ENCODE data around the gene BICC1.
"Not testable (repeated sequence)": the region's sequence is repeated elsewhere in the genome, so short reads cannot be mapped to it uniquely, and the experiment has no call there.

The BICC1 gene

DNA sequence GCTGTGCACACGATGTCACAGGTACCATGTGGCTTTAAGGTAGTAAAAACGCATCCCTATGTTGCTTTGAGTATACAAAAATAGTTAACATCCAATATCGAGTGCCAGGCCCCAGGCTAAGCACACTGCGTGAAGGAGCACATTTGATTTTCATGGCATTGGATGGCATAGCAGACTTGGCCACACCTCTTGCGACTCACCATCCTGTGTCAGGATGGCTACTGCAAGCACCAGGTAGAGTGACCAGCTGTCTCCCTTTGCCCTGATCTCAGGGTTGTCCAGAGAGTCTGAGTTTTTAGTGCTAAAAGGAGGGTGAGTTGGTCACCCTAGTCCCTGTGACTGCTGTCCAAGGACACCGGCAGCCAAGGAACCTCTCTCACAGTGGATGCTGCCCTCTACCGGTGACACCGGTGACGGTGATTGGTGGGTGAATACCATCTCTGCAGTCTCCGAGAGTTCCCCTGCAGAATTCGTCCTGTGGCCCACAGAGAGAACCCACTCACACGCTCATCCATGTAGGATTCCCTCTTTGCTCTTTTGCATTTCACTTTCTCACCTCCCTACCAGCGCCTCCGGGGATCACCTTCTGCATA, 76.1 kb downstream of the BICC1 start:
- Histone ChIP-seq H3K36me3 (ENCODE audit: control insufficient read depth, insufficient read depth, low read length) (no peaks in the 10 kb centered on the region), H3K4me1 (ENCODE audit: control insufficient read depth, insufficient read depth, low read length, poor library complexity, severe bottlenecking) (no peaks in the 10 kb centered on the region), H3K27me3 (replicated peaks; ENCODE audit: control insufficient read depth, insufficient read depth, low read length, poor library complexity, severe bottlenecking) (no peaks in the 10 kb centered on the region), H3K9me3 (ENCODE audit: control insufficient read depth, low read length) (no peaks in the 10 kb centered on the region), H3K4me3 (ENCODE audit: insufficient read depth, low read depth, low read length, poor library complexity, severe bottlenecking) (no peak overlapping the region), H3K27ac (ENCODE audit: insufficient read depth, low read length, poor library complexity, severe bottlenecking) (no peak overlapping the region)
- no peak for DNase-seq

GRCh38 chr10:58590152-58590840, 77.6 kb downstream of the BICC1 start:
- DNase-seq: no peak
- Histone ChIP-seq H3K27me3 (replicated peaks; ENCODE audit: control insufficient read depth, insufficient read depth, low read length, poor library complexity, severe bottlenecking) (no peaks in the 10 kb centered on the region), H3K4me3 (ENCODE audit: insufficient read depth, low read depth, low read length, poor library complexity, severe bottlenecking) (no peak overlapping the region), H3K9me3 (ENCODE audit: control insufficient read depth, low read length) (no peaks in the 10 kb centered on the region), H3K27ac (ENCODE audit: insufficient read depth, low read length, poor library complexity, severe bottlenecking) (no peak overlapping the region), H3K36me3 (ENCODE audit: control insufficient read depth, insufficient read depth, low read length) (no peaks in the 10 kb centered on the region), H3K4me1 (ENCODE audit: control insufficient read depth, insufficient read depth, low read length, poor library complexity, severe bottlenecking) (no peaks in the 10 kb centered on the region)

DNA sequence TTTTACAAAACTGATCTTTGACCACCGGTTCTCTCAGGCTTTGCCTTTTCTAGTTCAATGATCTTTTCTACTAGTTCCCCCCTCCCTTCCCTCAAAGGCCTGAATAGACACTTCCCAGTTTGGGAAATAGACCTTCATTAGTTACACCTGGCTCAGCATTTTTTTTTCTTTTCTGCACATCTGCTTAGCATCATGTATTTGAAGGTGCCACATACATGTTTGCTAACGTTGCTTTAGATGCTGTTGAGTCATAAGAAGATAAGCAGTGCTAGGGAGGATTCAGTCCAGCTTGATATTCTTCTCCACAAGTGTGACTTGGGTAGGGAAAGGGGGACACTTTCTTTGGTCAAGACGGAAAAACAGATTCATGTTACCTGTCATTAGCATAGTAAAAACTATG, 78.3 kb downstream of the BICC1 start:
- Histone ChIP-seq H3K27me3 (replicated peaks; ENCODE audit: control insufficient read depth, insufficient read depth, low read length, poor library complexity, severe bottlenecking) (no peaks in the 10 kb centered on the region), H3K27ac (ENCODE audit: insufficient read depth, low read length, poor library complexity, severe bottlenecking) (no peak overlapping the region), H3K4me3 (ENCODE audit: insufficient read depth, low read depth, low read length, poor library complexity, severe bottlenecking) (no peak overlapping the region), H3K36me3 (ENCODE audit: control insufficient read depth, insufficient read depth, low read length) (no peaks in the 10 kb centered on the region), H3K9me3 (ENCODE audit: control insufficient read depth, low read length) (no peaks in the 10 kb centered on the region), H3K4me1 (ENCODE audit: control insufficient read depth, insufficient read depth, low read length, poor library complexity, severe bottlenecking) (no peaks in the 10 kb centered on the region)
- DNase-seq: no peak

DNA sequence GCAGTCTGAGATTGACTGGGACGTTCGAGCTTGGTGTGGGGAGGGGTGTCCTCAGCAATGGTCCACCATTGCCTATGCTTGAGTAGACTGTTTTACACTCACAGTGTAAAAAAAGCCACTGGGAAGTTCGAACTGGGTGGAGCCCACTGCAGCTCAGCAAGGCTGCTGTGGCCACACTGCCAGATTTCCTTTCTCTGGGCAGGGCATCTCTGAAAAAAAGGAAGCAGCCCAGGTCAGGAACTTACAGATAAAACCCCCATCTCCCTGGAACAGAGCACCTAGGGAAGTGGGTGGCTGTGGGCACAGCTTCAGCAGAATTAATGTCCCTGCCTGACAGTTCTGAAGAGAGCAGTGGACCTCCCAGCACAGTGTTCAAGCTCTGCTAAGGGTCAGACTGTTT, 80.3 kb downstream of the BICC1 start:
- H3K9me3 ChIP-seq (ENCODE audit: control insufficient read depth, low read length): no peaks in the 10 kb centered on the region
- no peak overlapping the region for H3K4me3 ChIP-seq (ENCODE audit: insufficient read depth, low read depth, low read length, poor library complexity, severe bottlenecking)
- DNase-seq: no peak
- H3K27me3 ChIP-seq (replicated peaks; ENCODE audit: control insufficient read depth, insufficient read depth, low read length, poor library complexity, severe bottlenecking): no peaks in the 10 kb centered on the region
- H3K27ac ChIP-seq (ENCODE audit: insufficient read depth, low read length, poor library complexity, severe bottlenecking): no peak overlapping the region
- no peaks in the 10 kb centered on the region for H3K36me3 ChIP-seq (ENCODE audit: control insufficient read depth, insufficient read depth, low read length)
- H3K4me1 ChIP-seq (ENCODE audit: control insufficient read depth, insufficient read depth, low read length, poor library complexity, severe bottlenecking): no peaks in the 10 kb centered on the region

- H3K4me1 ChIP-seq (ENCODE audit: control insufficient read depth, insufficient read depth, low read length, poor library complexity, severe bottlenecking); H3K27ac ChIP-seq (ENCODE audit: insufficient read depth, low read length, poor library complexity, severe bottlenecking); H3K36me3 ChIP-seq (ENCODE audit: control insufficient read depth, insufficient read depth, low read length); H3K4me3 ChIP-seq (ENCODE audit: insufficient read depth, low read depth, low read length, poor library complexity, severe bottlenecking); H3K9me3 ChIP-seq (ENCODE audit: control insufficient read depth, low read length); H3K27me3 ChIP-seq (replicated peaks; ENCODE audit: control insufficient read depth, insufficient read depth, low read length, poor library complexity, severe bottlenecking); DNase-seq: not testable (repeated sequence)
Measured at GRCh38 chr10:58597211-58597610, 84.5 kb downstream of the BICC1 start.

DNA sequence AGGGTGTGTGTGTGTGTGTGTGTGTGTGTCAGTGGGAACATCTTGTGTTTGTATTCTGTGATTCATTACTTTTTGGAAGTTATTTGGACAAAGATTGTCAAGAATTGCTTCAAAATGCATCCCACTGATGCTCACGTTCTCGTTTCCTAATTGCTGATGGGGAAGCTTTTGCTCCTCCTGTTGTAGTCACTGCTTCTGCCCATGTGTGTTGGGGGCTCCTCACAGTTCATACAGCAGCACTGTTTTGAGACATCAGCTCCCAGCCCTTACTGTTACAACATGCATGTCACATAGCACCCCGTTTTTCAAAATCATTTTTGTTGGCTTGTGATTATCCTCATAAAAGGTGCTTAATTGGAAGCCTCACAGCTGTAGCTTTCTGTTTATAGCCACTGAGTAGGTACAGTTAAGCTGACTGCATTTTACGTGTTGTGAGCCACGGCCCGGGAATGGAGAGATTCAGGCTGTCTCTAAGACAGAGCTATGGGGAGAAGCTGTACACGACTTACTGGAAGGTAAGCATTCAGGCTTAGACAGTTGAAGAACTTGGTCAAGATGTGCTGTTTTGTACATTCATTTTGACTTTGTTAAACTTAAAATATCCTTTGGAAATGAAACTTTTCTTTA, 87.4 kb downstream of the BICC1 start:
- no peaks in the 10 kb centered on the region for H3K27me3 ChIP-seq (replicated peaks; ENCODE audit: control insufficient read depth, insufficient read depth, low read length, poor library complexity, severe bottlenecking)
- H3K36me3 ChIP-seq (ENCODE audit: control insufficient read depth, insufficient read depth, low read length): no peaks in the 10 kb centered on the region
- no peaks in the 10 kb centered on the region for H3K9me3 ChIP-seq (ENCODE audit: control insufficient read depth, low read length)
- H3K4me1 ChIP-seq (ENCODE audit: control insufficient read depth, insufficient read depth, low read length, poor library complexity, severe bottlenecking): no peaks in the 10 kb centered on the region
- no peak overlapping the region for H3K4me3 ChIP-seq (ENCODE audit: insufficient read depth, low read depth, low read length, poor library complexity, severe bottlenecking)
- H3K27ac ChIP-seq (ENCODE audit: insufficient read depth, low read length, poor library complexity, severe bottlenecking): no peak overlapping the region
- no peak for DNase-seq

DNA sequence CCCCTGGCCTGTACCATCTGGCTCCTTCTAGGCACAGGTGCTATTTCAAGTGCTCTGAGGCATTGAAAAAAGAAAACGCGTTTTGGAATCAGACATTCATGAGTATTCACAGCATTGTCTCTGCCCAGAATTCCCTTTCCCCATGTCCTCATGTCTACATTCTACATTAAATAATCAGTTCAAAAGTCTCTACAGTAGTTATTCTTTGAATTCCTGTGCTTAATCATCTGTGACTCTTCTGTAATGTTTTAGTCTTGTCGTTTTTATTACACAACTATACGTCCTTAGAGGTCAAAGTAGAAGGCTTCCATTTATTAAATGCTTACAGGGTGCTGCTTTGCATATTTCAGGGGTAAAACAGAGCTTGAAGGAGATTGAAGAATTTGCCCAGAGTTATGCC, 95.7 kb downstream of the BICC1 start:
- Histone ChIP-seq H3K4me1 (ENCODE audit: control insufficient read depth, insufficient read depth, low read length, poor library complexity, severe bottlenecking) (no peaks in the 10 kb centered on the region), H3K27me3 (replicated peaks; ENCODE audit: control insufficient read depth, insufficient read depth, low read length, poor library complexity, severe bottlenecking) (no peaks in the 10 kb centered on the region), H3K4me3 (ENCODE audit: insufficient read depth, low read depth, low read length, poor library complexity, severe bottlenecking) (no peak overlapping the region), H3K27ac (ENCODE audit: insufficient read depth, low read length, poor library complexity, severe bottlenecking) (no peak overlapping the region), H3K9me3 (ENCODE audit: control insufficient read depth, low read length) (no peaks in the 10 kb centered on the region), H3K36me3 (ENCODE audit: control insufficient read depth, insufficient read depth, low read length) (no peaks in the 10 kb centered on the region)
- no peak for DNase-seq

GRCh38 chr10:58608826-58609531, 96.3 kb downstream of the BICC1 start:
- no peaks in the 10 kb centered on the region for H3K27me3 ChIP-seq (replicated peaks; ENCODE audit: control insufficient read depth, insufficient read depth, low read length, poor library complexity, severe bottlenecking)
- no peaks in the 10 kb centered on the region for H3K4me1 ChIP-seq (ENCODE audit: control insufficient read depth, insufficient read depth, low read length, poor library complexity, severe bottlenecking)
- DNase-seq: no peak
- no peaks in the 10 kb centered on the region for H3K9me3 ChIP-seq (ENCODE audit: control insufficient read depth, low read length)
- no peaks in the 10 kb centered on the region for H3K36me3 ChIP-seq (ENCODE audit: control insufficient read depth, insufficient read depth, low read length)
- H3K4me3 ChIP-seq (ENCODE audit: insufficient read depth, low read depth, low read length, poor library complexity, severe bottlenecking): no peak overlapping the region
- H3K27ac ChIP-seq (ENCODE audit: insufficient read depth, low read length, poor library complexity, severe bottlenecking): no peak overlapping the region

DNA sequence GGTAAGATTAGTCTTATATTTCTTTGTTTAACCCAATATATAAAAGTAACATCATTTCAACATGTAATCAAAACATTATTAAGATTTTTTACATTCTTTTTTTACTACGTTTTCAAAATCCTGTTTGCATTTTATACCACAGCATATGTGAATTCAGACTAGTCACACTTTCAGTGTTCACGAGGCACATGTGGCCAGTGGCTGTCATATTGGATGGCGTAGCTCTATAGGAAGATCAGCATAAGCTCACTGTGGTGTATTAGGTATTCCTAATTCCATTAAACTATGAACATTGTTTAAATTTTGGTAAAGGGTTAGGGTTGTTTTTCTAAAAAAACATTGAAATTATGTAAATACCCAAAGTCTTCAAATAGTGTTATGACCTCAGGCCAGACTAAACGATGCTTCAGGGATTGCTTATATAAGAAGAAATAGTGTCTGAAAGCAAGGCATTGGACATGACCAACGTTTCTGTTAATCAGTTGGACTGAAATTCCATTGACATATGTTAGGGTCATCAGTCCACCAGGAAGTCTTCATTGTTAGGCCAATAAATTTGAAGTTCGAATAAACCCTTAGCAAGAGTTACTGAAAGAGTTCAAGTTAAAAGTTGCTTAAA, 97.0 kb downstream of the BICC1 start:
- no peaks in the 10 kb centered on the region for H3K4me1 ChIP-seq (ENCODE audit: control insufficient read depth, insufficient read depth, low read length, poor library complexity, severe bottlenecking)
- DNase-seq: no peak
- H3K9me3 ChIP-seq (ENCODE audit: control insufficient read depth, low read length): no peaks in the 10 kb centered on the region
- no peaks in the 10 kb centered on the region for H3K27me3 ChIP-seq (replicated peaks; ENCODE audit: control insufficient read depth, insufficient read depth, low read length, poor library complexity, severe bottlenecking)
- no peaks in the 10 kb centered on the region for H3K36me3 ChIP-seq (ENCODE audit: control insufficient read depth, insufficient read depth, low read length)
- no peak overlapping the region for H3K4me3 ChIP-seq (ENCODE audit: insufficient read depth, low read depth, low read length, poor library complexity, severe bottlenecking)
- H3K27ac ChIP-seq (ENCODE audit: insufficient read depth, low read length, poor library complexity, severe bottlenecking): no peak overlapping the region
